HepG2 (cell line): ENCODE measurements around the gene FRMD5. TPM values are rescaled to one million over a fixed set of nuclear protein-coding genes. Genes with fewer than 3 reads are reported as not detected.

Experiments
- ATAC-seq: fragments of 200-7000 bp; cut with Tn5 transposase; 3 replicates; pipeline ENCODE4 v1.9.1; 2020; ENCODE audit warnings: mild to moderate bottlenecking, moderate library complexity
- BruUV-seq: library from RNA; stranded (reverse); fragments of 400-500 nt; replicated peaks from 2 replicates; lab custom pipeline; 2021; lab: Mats Ljungman, UMichigan
- CTCF ChIA-PET: fragments of 300-600 bp; formaldehyde crosslinking; extraction: SDS; loops from one replicate; lab custom pipeline; 2021; ENCODE audit warnings: low total read pairs, inconsistent platforms, low intra/inter-chr PET ratio; lab: Yijun Ruan, JAX
- POLR2A ChIA-PET: fragments of 350-600 bp; sonication (Branson Sonifier 250); formaldehyde crosslinking; loops from one replicate; lab custom pipeline; 2020; ENCODE audit warnings: antibody characterized with exemption, inconsistent platforms; lab: Yijun Ruan, JAX
- DNase-seq: peaks from one replicate; pipeline ENCODE4 v3.0.0-alpha.2; 2015; ENCODE audit warnings: low spot score
- FAIRE-seq: peaks from 3 replicates; lab custom pipeline; 2011; peaks lifted over from hg19 to GRCh38; lab: Jason Lieb, UNC
- H2AFZ ChIP-seq: one replicate; pipeline ENCODE4 v1.6.1; 2011; ENCODE audit warnings: low read length, inconsistent platforms
- H3K27ac ChIP-seq: fragments of 300-600 bp; 3 replicates; pipeline ENCODE4 v1.8.0; 2011; ENCODE audit warnings: mixed run types, mild to moderate bottlenecking, mixed read lengths, low read length, inconsistent platforms; ENCODE audit not compliant: insufficient read depth; ENCODE audit errors: extremely low read length
- H3K27me3 ChIP-seq, 2 experiments: fragments of 200-600 bp in 1 of 2; 2 replicates in 1 of 2; 3 replicates in 1 of 2; pipeline versions ENCODE4 v1.6.0 to v1.8.0; 2011; ENCODE audit warnings: low read length in 2 of 2, mild to moderate bottlenecking in 2 of 2, moderate library complexity in 2 of 2, inconsistent platforms in 1 of 2; ENCODE audit not compliant: insufficient read depth in 2 of 2, control insufficient read depth in 1 of 2
- H3K36me3 ChIP-seq, 2 experiments: fragments of 200-600 bp in 1 of 2; replicated peaks in 1 of 2; 2 replicates in 1 of 2; 3 replicates in 1 of 2; pipeline versions ENCODE4 v1.5.1 to v1.8.0; 2011; ENCODE audit warnings: low read length in 2 of 2, inconsistent platforms in 1 of 2; ENCODE audit not compliant: insufficient read depth in 2 of 2, control insufficient read depth in 1 of 2
- H3K4me1 ChIP-seq: 2 replicates; pipeline ENCODE4 v1.5.1; 2012; ENCODE audit warnings: low read length, inconsistent platforms; ENCODE audit not compliant: insufficient read depth
- H3K4me2 ChIP-seq: 2 replicates; pipeline ENCODE4 v1.6.0; 2011; ENCODE audit warnings: low read depth, low read length, inconsistent platforms
- H3K4me3 ChIP-seq, 3 experiments: fragments of 200-600 bp in 1 of 3; sonication (generic), shearing (Covaris generic) in 1 of 3; replicated peaks in 1 of 3; 2 replicates each; pipeline ENCODE4 v1.5.1; 2011 to 2016; ENCODE audit warnings: low read length in 3 of 3, inconsistent platforms in 2 of 3, low read depth in 2 of 3, mild to moderate bottlenecking in 2 of 3, control low read depth in 1 of 3, mixed read lengths in 1 of 3; ENCODE audit not compliant: insufficient read depth in 1 of 3
- H3K79me2 ChIP-seq: one replicate; pipeline ENCODE4 v1.6.1; 2011; ENCODE audit warnings: low read length, inconsistent platforms; ENCODE audit not compliant: insufficient read depth
- H3K9ac ChIP-seq: 2 replicates; pipeline ENCODE4 v1.6.0; 2011; ENCODE audit warnings: mild to moderate bottlenecking, low read depth, low read length, inconsistent platforms; ENCODE audit not compliant: insufficient read depth
- H3K9me3 ChIP-seq: 2 replicates; pipeline ENCODE4 v1.5.1; 2012; ENCODE audit warnings: mild to moderate bottlenecking, low read length
- H4K20me1 ChIP-seq: 2 replicates; pipeline ENCODE4 v1.6.0; 2011; ENCODE audit warnings: inconsistent platforms, mild to moderate bottlenecking, low read length, moderate library complexity; ENCODE audit not compliant: insufficient read depth
- CEBPB ChIP-seq: IDR thresholded peaks from 2 replicates; pipeline ENCODE4 v1.6.1; 2011; ENCODE audit warnings: low read depth, low read length, improper control_type of control experiment, borderline replicate concordance
- DNMT1 ChIP-seq: sonication (generic); formaldehyde crosslinking; IDR thresholded peaks from 2 replicates; pipeline ENCODE4 v1.5.1; 2020; ENCODE audit warnings: mild to moderate bottlenecking, missing genetic modification reagents
- FOXJ3 ChIP-seq: sonication (generic); formaldehyde crosslinking; IDR thresholded peaks from 2 replicates; pipeline ENCODE4 v1.4.0; 2020; ENCODE audit warnings: missing genetic modification reagents, mild to moderate bottlenecking, borderline replicate concordance
- HNRNPK ChIP-seq: fragments of 200-400 bp; formaldehyde crosslinking; IDR thresholded peaks from 2 replicates; pipeline ENCODE4 v1.6.1; 2018; ENCODE audit warnings: low read length, low read depth, moderate library complexity, mild to moderate bottlenecking; ENCODE audit not compliant: poor library complexity, severe bottlenecking
- KIAA2018 ChIP-seq: sonication (generic); formaldehyde crosslinking; IDR thresholded peaks from 2 replicates; pipeline ENCODE4 v1.5.0; 2020; ENCODE audit warnings: mild to moderate bottlenecking, missing genetic modification reagents, borderline replicate concordance
- SMAD3 ChIP-seq: sonication (generic); formaldehyde crosslinking; IDR thresholded peaks from 2 replicates; pipeline ENCODE4 v1.4.0; 2020; ENCODE audit warnings: missing genetic modification reagents
- SYNCRIP ChIP-seq: fragments of 200-400 bp; formaldehyde crosslinking; IDR thresholded peaks from 2 replicates; pipeline ENCODE4 v1.6.1; 2018; ENCODE audit warnings: mild to moderate bottlenecking, low read depth, low read length; ENCODE audit not compliant: insufficient read depth
- ZIK1 ChIP-seq: sonication (generic); formaldehyde crosslinking; IDR thresholded peaks from 2 replicates; pipeline ENCODE4 v1.5.0; 2020; ENCODE audit warnings: mild to moderate bottlenecking, low read depth, missing genetic modification reagents, borderline replicate concordance
- ZNF136 ChIP-seq: sonication (generic); formaldehyde crosslinking; IDR thresholded peaks from 2 replicates; pipeline ENCODE4 v1.8.1; 2022; ENCODE audit warnings: low read depth, mild to moderate bottlenecking, moderate library complexity, missing genetic modification reagents
- ZNF343 ChIP-seq: sonication (generic); formaldehyde crosslinking; IDR thresholded peaks from 2 replicates; pipeline ENCODE4 v1.4.0; 2020; ENCODE audit warnings: mild to moderate bottlenecking, missing genetic modification reagents
- ZNF740 ChIP-seq: sonication (generic); formaldehyde crosslinking; IDR thresholded peaks from 2 replicates; pipeline ENCODE4 v1.4.0; 2020; ENCODE audit warnings: missing genetic modification reagents
- ZSCAN31 ChIP-seq: sonication (generic); formaldehyde crosslinking; IDR thresholded peaks from 2 replicates; pipeline ENCODE4 v1.5.0; 2020; ENCODE audit warnings: low read depth, mild to moderate bottlenecking, missing genetic modification reagents
- WGBS: methylation state at CpG from one replicate; pipeline ENCODE4 v1.1.6; 2017; ENCODE audit warnings: low lambda C conversion rate; 5-methylcytosine and 5-hydroxymethylcytosine counted together
- in situ Hi-C: cut with HindIII; loops from 2 replicates; pipeline ENCODE4 v1.10.0; 2017; ENCODE audit warnings: low pct_unique_long_range_greater_than_20kb; ENCODE audit not compliant: extremely low pct_ligation_motif_present
- intact Hi-C: fragments of 100-400 bp; cut with micrococcal nuclease; formaldehyde crosslinking; loops from one replicate; pipeline ENCODE4 v1.10.0; 2022; ENCODE audit not compliant: unreplicated experiment
- polyA plus RNA-seq, 8 experiments: library from polyadenylated mRNA; depleted of rRNA in 3 of 8; stranded (reverse) in 7 of 8; unstranded in 1 of 8; fragments of >200 nt; fragmentation: Illumina TruSeq in 4 of 8; extraction: Trizol in 4 of 8; gene quantifications; 2 replicates each; pipeline versions ENCODE4 v1.2.1 to v1.2.3, GENCODE V29; 2011 to 2016; ENCODE audit warnings: low read depth in 4 of 8, missing spikeins in 1 of 8, mixed read lengths in 1 of 8; ENCODE audit not compliant: insufficient read depth in 1 of 8
- total RNA-seq, 5 experiments: library from RNA; depleted of rRNA; stranded (reverse); fragments of >200 nt; fragmentation: Illumina TruSeq; extraction: Trizol; gene quantifications; 2 replicates each; pipeline ENCODE4 v1.2.3, GENCODE V29; 2016; ENCODE audit warnings: low read depth in 1 of 5

FRMD5 gene
- total and polyA plus RNA-seq, 2 of the 13 experiments (the other 11 are each of a cell fraction or from before 2014, with no cell fraction given): 0.93 to 1.5 TPM

- POLR2A ChIA-PET: no interaction called here
These were observed 274.8 kb downstream of the FRMD5 start for GRCh38 chr15:43920254-43920600.

GRCh38 chr15:43919540-43920253 lies 275.4 kb downstream of the FRMD5 start:
- in situ Hi-C loops (no loop called here), intact Hi-C loops (no loop called here)
- FAIRE-seq: no peak
- H3K4me1 ChIP-seq: no peaks in the 10 kb centered on the region
- DNase-seq: no peak
- no peak overlapping the region for H3K27ac ChIP-seq
- WGBS: 65% methylated on average over 5 of the region's 5 CpGs
- H3K79me2 ChIP-seq: no peaks in the 10 kb centered on the region
- BruUV-seq: no TSS peak
- no peaks in the 10 kb centered on the region for H4K20me1 ChIP-seq
- H3K27me3 ChIP-seq: peaks cover 0 to 5% of the 10 kb centered on the region in 2 experiments; a peak in 2 of 5 replicates
- H3K36me3 ChIP-seq: no peaks in the 10 kb centered on the region
- no peak overlapping the region for H3K4me3 ChIP-seq
- CTCF ChIA-PET: no interaction called here
- ATAC-seq: no peak
- no peak overlapping the region for H2AFZ ChIP-seq
- POLR2A ChIA-PET: no interaction called here
- H3K4me2 ChIP-seq: no peak overlapping the region
- H3K9me3 ChIP-seq: no peaks in the 10 kb centered on the region
- H3K9ac ChIP-seq: no peak overlapping the region
- TF ChIP-seq ZNF343 (CRISPR knock-in tag): no peak
- TF ChIP-seq DNMT1: no peak
- TF ChIP-seq FOXJ3 (CRISPR knock-in tag): no peak
- TF ChIP-seq ZNF136: no peak
- TF ChIP-seq ZNF740: no peak
- no peak for TF ChIP-seq ZIK1
- no peak for TF ChIP-seq KIAA2018 (CRISPR knock-in tag)

More at GRCh38 chr15:43920254-43920600, 274.8 kb downstream of the FRMD5 start:
- no TSS peak for BruUV-seq
- ATAC-seq (no peak), FAIRE-seq (no peak), DNase-seq (no peak)
- H3K27me3 ChIP-seq: peaks cover 0 to 5% of the 10 kb centered on the region in 2 experiments; a peak in 2 of 5 replicates
- no peaks in the 10 kb centered on the region for H3K9me3 ChIP-seq
- H2AFZ ChIP-seq: no peak overlapping the region
- no peak overlapping the region for H3K27ac ChIP-seq
- H3K4me1 ChIP-seq: no peaks in the 10 kb centered on the region
- intact Hi-C loops: no loop called here
- no peaks in the 10 kb centered on the region for H3K36me3 ChIP-seq
- H3K4me3 ChIP-seq: no peak overlapping the region
- no peak overlapping the region for H3K4me2 ChIP-seq
- TF ChIP-seq ZSCAN31 (no peak), HNRNPK (no peak), CEBPB (no peak), SMAD3 (CRISPR knock-in tag) (no peak), SYNCRIP (no peak)
- CTCF ChIA-PET: no interaction called here
- in situ Hi-C loops: no loop called here
- no peaks in the 10 kb centered on the region for H4K20me1 ChIP-seq
- 13% methylated on average over 2 of the region's 2 CpGs for WGBS
- no peaks in the 10 kb centered on the region for H3K79me2 ChIP-seq
- H3K9ac ChIP-seq: no peak overlapping the region
